Kidney (tissue), 14 donors: ENCODE data around the gene YAP1. TPM values are rescaled to one million over a fixed set of nuclear protein-coding genes. Genes with fewer than 3 reads are reported as not detected.

Experiments
- DNase-seq, 5 donors: peaks; one replicate each; pipeline ENCODE4 v3.0.0-alpha.2; 2013 to 2020
- FAIRE-seq: peaks from 2 replicates; lab custom pipeline; 2012; peaks lifted over from hg19 to GRCh38; lab: Jason Lieb, UNC
- H3K27ac ChIP-seq, 2 donors: one replicate each; pipeline ENCODE4 v1.7.0; 2013; ENCODE audit warnings: low read depth in 2 of 2, low read length in 2 of 2, inconsistent platforms in 1 of 2
- H3K27me3 ChIP-seq: one replicate; pipeline ENCODE4 v1.7.1; 2013; ENCODE audit warnings: low read length, inconsistent platforms; ENCODE audit not compliant: control insufficient read depth, insufficient read depth
- H3K36me3 ChIP-seq, 3 donors: one replicate each; pipeline versions ENCODE4 v1.7.0 to v1.7.1; 2013; ENCODE audit warnings: low read length in 3 of 3, control low read depth in 1 of 3, inconsistent platforms in 1 of 3; ENCODE audit not compliant: insufficient read depth in 3 of 3, control insufficient read depth in 2 of 3
- H3K4me1 ChIP-seq, 3 donors: one replicate each; pipeline versions ENCODE4 v1.7.0 to v1.7.1; 2013; ENCODE audit warnings: low read length in 3 of 3, inconsistent platforms in 1 of 3, low read depth in 1 of 3; ENCODE audit not compliant: control insufficient read depth in 2 of 3, insufficient read depth in 2 of 3
- H3K4me3 ChIP-seq, 3 donors: one replicate each; pipeline versions ENCODE4 v1.7.0 to v1.8.1; 2013; ENCODE audit warnings: low read length in 3 of 3, control low read depth in 1 of 3, inconsistent platforms in 1 of 3
- H3K9ac ChIP-seq, 3 donors: one replicate each; pipeline versions ENCODE4 v1.7.0 to v1.7.1; 2013; ENCODE audit warnings: low read length in 3 of 3, control low read depth in 1 of 3, inconsistent platforms in 1 of 3
- H3K9me3 ChIP-seq, 3 donors: one replicate each; pipeline versions ENCODE4 v1.7.0 to v1.7.1; 2013; ENCODE audit warnings: low read length in 3 of 3, control low read depth in 1 of 3, inconsistent platforms in 1 of 3; ENCODE audit not compliant: control insufficient read depth in 2 of 3, insufficient read depth in 1 of 3
- intact Hi-C: fragments of 100-400 bp; cut with DNase I; formaldehyde crosslinking; loops from one replicate; pipeline ENCODE4 v1.11.1; 2022
- polyA plus RNA-seq: library from polyadenylated mRNA; stranded (reverse); fragments of 350-450 nt; fragmentation: Illumina TruSeq; extraction: RNeasy Lipid Tissue Mini Kit (QIAGEN cat#74804); gene quantifications from one replicate; pipeline ENCODE4 v1.2.3, GENCODE V29; 2014; ENCODE audit warnings: low read depth, low replicate concordance; ENCODE audit not compliant: insufficient read depth
- total RNA-seq: library from RNA; stranded (reverse); fragmentation: NEBNext Ultra II Directional; extraction: Animal tissue kit (Norgen Biotek cat#: 25700); gene quantifications from one replicate; pipeline ENCODE4 v1.2.1, GENCODE V29; 2021
- TF ChIP-seq, protein P1 (sequence below): IDR thresholded peaks from 3 replicates; pipeline ENCODE4 v1.5.1; 2012; ENCODE audit warnings: mild to moderate bottlenecking, moderate library complexity, borderline replicate concordance; ENCODE audit not compliant: insufficient read depth; ENCODE audit errors: extremely low read depth
- donor health status: control.
- donor health status: control.
- donor health status: control.
- donor health status: control.
- donor health status: control.
- donor health status: DM: yes; HTN: yes; CAD: no.
- donor health status: Normal renal cell carcinoma (clear cell type).

YAP1 gene
- total and polyA plus RNA-seq, 2 donors from 2014 or later, result 21.5 to 106 TPM

DNA sequence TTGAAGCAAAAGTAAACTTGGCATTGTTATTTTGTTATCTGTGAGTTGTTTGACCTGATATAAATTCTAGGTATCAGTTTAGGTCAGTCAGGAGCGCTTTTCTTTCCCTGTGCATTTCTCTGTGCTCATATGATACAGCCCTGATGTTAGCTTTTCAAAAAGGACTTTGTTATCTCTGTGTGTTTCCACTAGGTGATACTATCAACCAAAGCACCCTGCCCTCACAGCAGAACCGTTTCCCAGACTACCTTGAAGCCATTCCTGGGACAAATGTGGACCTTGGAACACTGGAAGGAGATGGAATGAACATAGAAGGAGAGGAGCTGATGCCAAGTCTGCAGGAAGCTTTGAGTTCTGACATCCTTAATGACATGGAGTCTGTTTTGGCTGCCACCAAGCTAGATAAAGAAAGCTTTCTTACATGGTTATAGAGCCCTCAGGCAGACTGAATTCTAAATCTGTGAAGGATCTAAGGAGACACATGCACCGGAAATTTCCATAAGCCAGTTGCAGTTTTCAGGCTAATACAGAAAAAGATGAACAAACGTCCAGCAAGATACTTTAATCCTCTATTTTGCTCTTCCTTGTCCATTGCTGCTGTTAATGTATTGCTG lies 119.4 kb downstream of the YAP1 start:
- peaks cover 0 to 12% (median 2%) of the 10 kb centered on the region in 3 donors for H3K36me3 ChIP-seq
- no peak overlapping the region for H3K9ac ChIP-seq
- no peaks in the 10 kb centered on the region for H3K27me3 ChIP-seq
- DNase-seq (no peak), FAIRE-seq (no peak)
- H3K4me3 ChIP-seq, result no peak overlapping the region
- TF ChIP-seq, protein P1, sequence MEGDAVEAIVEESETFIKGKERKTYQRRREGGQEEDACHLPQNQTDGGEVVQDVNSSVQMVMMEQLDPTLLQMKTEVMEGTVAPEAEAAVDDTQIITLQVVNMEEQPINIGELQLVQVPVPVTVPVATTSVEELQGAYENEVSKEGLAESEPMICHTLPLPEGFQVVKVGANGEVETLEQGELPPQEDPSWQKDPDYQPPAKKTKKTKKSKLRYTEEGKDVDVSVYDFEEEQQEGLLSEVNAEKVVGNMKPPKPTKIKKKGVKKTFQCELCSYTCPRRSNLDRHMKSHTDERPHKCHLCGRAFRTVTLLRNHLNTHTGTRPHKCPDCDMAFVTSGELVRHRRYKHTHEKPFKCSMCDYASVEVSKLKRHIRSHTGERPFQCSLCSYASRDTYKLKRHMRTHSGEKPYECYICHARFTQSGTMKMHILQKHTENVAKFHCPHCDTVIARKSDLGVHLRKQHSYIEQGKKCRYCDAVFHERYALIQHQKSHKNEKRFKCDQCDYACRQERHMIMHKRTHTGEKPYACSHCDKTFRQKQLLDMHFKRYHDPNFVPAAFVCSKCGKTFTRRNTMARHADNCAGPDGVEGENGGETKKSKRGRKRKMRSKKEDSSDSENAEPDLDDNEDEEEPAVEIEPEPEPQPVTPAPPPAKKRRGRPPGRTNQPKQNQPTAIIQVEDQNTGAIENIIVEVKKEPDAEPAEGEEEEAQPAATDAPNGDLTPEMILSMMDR, result no peak
- H3K4me1 ChIP-seq, result peaks cover 0 to 20% (median 5%) of the 10 kb centered on the region in 3 donors
- no peaks in the 10 kb centered on the region for H3K9me3 ChIP-seq
- H3K27ac ChIP-seq, result no peak overlapping the region
- intact Hi-C loops, result no loop called here

DNA sequence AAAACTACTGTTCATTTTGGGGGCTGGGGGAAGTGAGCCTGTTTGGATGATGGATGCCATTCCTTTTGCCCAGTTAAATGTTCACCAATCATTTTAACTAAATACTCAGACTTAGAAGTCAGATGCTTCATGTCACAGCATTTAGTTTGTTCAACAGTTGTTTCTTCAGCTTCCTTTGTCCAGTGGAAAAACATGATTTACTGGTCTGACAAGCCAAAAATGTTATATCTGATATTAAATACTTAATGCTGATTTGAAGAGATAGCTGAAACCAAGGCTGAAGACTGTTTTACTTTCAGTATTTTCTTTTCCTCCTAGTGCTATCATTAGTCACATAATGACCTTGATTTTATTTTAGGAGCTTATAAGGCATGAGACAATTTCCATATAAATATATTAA lies 119.9 kb downstream of the YAP1 start:
- intact Hi-C loops, result no loop called here
- peaks cover 0 to 20% (median 5%) of the 10 kb centered on the region in 3 donors for H3K4me1 ChIP-seq

DNA sequence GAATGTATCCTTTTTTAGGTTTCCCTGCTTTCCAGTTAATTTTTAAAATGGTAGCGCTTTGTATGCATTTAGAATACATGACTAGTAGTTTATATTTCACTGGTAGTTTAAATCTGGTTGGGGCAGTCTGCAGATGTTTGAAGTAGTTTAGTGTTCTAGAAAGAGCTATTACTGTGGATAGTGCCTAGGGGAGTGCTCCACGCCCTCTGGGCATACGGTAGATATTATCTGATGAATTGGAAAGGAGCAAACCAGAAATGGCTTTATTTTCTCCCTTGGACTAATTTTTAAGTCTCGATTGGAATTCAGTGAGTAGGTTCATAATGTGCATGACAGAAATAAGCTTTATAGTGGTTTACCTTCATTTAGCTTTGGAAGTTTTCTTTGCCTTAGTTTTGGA lies 120.7 kb downstream of the YAP1 start:
- Histone ChIP-seq H3K27me3 (no peaks in the 10 kb centered on the region), H3K9me3 (no peaks in the 10 kb centered on the region), H3K27ac (no peak overlapping the region), H3K36me3 (peaks cover 0 to 12% (median 0%) of the 10 kb centered on the region in 3 donors), H3K4me3 (no peak overlapping the region), H3K9ac (no peak overlapping the region), H3K4me1 (peaks cover 0 to 17% (median 5%) of the 10 kb centered on the region in 3 donors)
- TF ChIP-seq, protein P1, result no peak
- FAIRE-seq (no peak), DNase-seq (no peak)
- intact Hi-C loops, result no loop called here

More for the DNA sequence above, 119.9 kb downstream of the YAP1 start:
- Histone ChIP-seq H3K9me3 (no peaks in the 10 kb centered on the region), H3K27me3 (no peaks in the 10 kb centered on the region), H3K27ac (no peak overlapping the region), H3K36me3 (peaks cover 0 to 12% (median 2%) of the 10 kb centered on the region in 3 donors), H3K4me3 (no peak overlapping the region), H3K9ac (no peak overlapping the region)
- TF ChIP-seq, protein P1, result no peak
- DNase-seq (peak in 1 of 5 donors; percentile 42), FAIRE-seq (no peak)
